ENCODE data around the gene PCF11. TPM values are rescaled to one million over a fixed set of nuclear protein-coding genes. Genes with fewer than 3 reads are reported as not detected.

The PCF11 gene
- total and polyA plus RNA-seq, 2 of the 4 experiments (the other 2 are of a cell fraction) = 19.2 to 26.7 TPM

DNA sequence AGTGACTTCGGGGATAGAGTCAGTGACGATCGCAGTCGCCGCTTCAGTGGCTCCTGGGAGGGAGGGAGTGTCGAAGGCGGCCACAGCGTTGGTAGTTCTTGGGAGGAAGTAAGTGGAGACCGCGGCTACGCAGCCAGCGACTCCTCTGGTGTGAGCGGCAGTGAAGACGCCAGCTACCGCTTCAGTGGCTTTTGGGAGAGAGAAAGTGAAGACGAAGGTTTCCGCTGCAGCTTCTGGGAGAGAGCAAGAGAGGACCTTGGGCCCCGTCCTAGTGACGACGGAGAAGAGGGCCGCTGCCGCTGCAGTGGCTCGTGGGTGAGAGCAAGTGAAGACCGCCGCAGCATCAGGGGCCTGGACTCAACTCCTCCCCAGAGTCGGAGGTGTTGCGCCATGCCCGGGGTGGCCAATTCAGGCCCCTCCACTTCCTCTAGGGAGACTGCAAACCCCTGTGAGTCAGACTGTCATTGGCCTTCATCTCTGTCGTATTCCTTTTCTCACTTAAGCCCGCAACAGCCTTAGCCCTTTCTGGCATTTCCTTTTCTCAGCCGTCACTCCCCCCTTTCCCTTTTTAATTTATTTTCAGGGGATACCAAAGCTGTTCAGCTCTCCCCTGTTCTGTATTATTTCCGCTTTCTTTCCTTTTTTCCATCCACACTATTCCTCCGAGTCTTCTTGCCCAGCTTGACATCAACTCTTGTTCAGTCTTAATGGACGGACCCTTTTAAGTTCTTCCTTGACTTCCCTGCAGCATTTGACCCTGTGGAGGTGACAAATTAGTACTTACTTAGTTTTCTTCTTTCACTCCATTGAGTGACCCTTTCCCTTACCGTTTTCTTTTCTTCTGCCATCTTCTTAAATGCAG lies 37.6 kb downstream of the PCF11 start:
- H2AK9ac ChIP-seq (replicated peaks; ENCODE audit: low read depth, low read length, poor library complexity) = peak overlapping the region; percentile 93
- DNase-seq (peak; percentile 77), ATAC-seq (ENCODE audit: low read depth) (peak; percentile 75)
- H3K27ac ChIP-seq (ENCODE audit: insufficient read depth, low read length) = peak overlapping the region; percentile 64
- peak overlapping the region; percentile 32; the same call in 1 of the 2 replicates for H3K18ac ChIP-seq (ENCODE audit: low read depth, low read length)
- H4K8ac ChIP-seq (ENCODE audit: low read depth in 2 of 2, low read length in 2 of 2) = peak overlapping the region; percentile 22 to 76; a peak in 3 of 4 replicates
- peak overlapping the region; percentile 28; the same call in 1 of the 2 replicates for H4K5ac ChIP-seq (ENCODE audit: low read depth, low read length)
- peak overlapping the region; percentile 23; the same call in 2 of the 3 replicates for H2BK15ac ChIP-seq (ENCODE audit: low read depth, low read length)
- in situ Hi-C loops (cut with MboI; ENCODE audit: low sequenced_read_pairs) = no loop called here
- H3K27me3 ChIP-seq (ENCODE audit: control insufficient read depth, insufficient read depth, low read length) = no peaks in the 10 kb centered on the region
- peak overlapping the region; percentile 47 for H2BK20ac ChIP-seq (ENCODE audit: low read depth, low read length)
- no TSS peak for BruUV-seq (replicated peaks)
- peak overlapping the region; percentile 76 for H3K4me2 ChIP-seq (ENCODE audit: low read depth, low read length)
- H2BK5ac ChIP-seq (ENCODE audit: low read depth, low read length, poor library complexity, severe bottlenecking) = peak overlapping the region; percentile 55
- H3K9me1 ChIP-seq (ENCODE audit: insufficient read depth, low read length) = 0 out of 2 replicates have a peak, but pooled peaks cover 3% of the 10 kb centered on the region
- H3K4ac ChIP-seq (ENCODE audit: low read depth, low read length) = peak overlapping the region; percentile 55
- H4K20me1 ChIP-seq (ENCODE audit: insufficient read depth, low read length) = 0 out of 2 replicates have a peak, but pooled peaks cover 4% of the 10 kb centered on the region
- ChIA-PET CTCF (interaction anchor here (1.0 to 1.2 kb wide), 2 partner anchors 23 to 55 kb away, joined by 3 to 4 read pairs; no protein-coding TSS in a partner anchor), POLR2A (ENCODE audit: unreplicated experiment) (no interaction called here)
- H3K9me3 ChIP-seq (ENCODE audit: control insufficient read depth, insufficient read depth, low read length) = no peaks in the 10 kb centered on the region
- H2BK120ac ChIP-seq (ENCODE audit: low read depth, low read length) = peak overlapping the region; percentile 66
- 2% methylated on average over 25 of the region's 35 CpGs; no CpG with 5 or more reads in 1 of the 2 experiments for WGBS, 2 experiments (ENCODE audit: extremely low coverage in 2 of 2, insufficient read length in 1 of 2)
- peak overlapping the region; percentile 98 for H2AFZ ChIP-seq (replicated peaks; ENCODE audit: low read length, poor library complexity)
- intact Hi-C loops (cut with micrococcal nuclease) = loop anchor here (2.0 to 5.0 kb wide), 3 partner anchors 88 to 628 kb away; partner anchors contain the start of genes DDIAS and PRCP
- peak overlapping the region; percentile 75 for H3K9ac ChIP-seq (ENCODE audit: low read depth, low read length)
- H2AK5ac ChIP-seq (ENCODE audit: low read depth, low read length) = peak overlapping the region; percentile 30
- dilution Hi-C loops (cut with HindIII; ENCODE audit: low sequenced_read_pairs, unreplicated experiment) = no loop called here
- H3K79me1 ChIP-seq (ENCODE audit: low read depth in 1 of 2, low read length in 2 of 2) = peaks cover 20 to 37% of the 10 kb centered on the region in 2 experiments
- peaks cover 6% of the 10 kb centered on the region for H3K4me1 ChIP-seq (ENCODE audit: control insufficient read depth, insufficient read depth, low read length)
- H3K23ac ChIP-seq (ENCODE audit: low read depth, low read length) = peak overlapping the region; percentile 91
- peak overlapping the region; percentile 91 for H3K14ac ChIP-seq (replicated peaks; ENCODE audit: low read depth, low read length)
- H3K4me3 ChIP-seq (ENCODE audit: insufficient read depth, low read depth, low read length) = peak overlapping the region; percentile 85
- peak overlapping the region; percentile 43 for H4K91ac ChIP-seq (ENCODE audit: insufficient read depth, low read depth, low read length)
- peaks cover 7% of the 10 kb centered on the region for H3K36me3 ChIP-seq (ENCODE audit: control insufficient read depth, insufficient read depth, low read length)
- H3K56ac ChIP-seq (ENCODE audit: extremely low read depth, insufficient read depth, low read length) = peak overlapping the region; percentile 86
- TF ChIP-seq, protein P1, sequence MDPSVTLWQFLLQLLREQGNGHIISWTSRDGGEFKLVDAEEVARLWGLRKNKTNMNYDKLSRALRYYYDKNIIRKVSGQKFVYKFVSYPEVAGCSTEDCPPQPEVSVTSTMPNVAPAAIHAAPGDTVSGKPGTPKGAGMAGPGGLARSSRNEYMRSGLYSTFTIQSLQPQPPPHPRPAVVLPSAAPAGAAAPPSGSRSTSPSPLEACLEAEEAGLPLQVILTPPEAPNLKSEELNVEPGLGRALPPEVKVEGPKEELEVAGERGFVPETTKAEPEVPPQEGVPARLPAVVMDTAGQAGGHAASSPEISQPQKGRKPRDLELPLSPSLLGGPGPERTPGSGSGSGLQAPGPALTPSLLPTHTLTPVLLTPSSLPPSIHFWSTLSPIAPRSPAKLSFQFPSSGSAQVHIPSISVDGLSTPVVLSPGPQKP (IDR thresholded peaks at IDR 0.05; ENCODE audit: borderline replicate concordance, low read depth, low read length) = no peak
- TF ChIP-seq POLR2A (IDR thresholded peaks at IDR 0.05; ENCODE audit: low read depth, low read length) (peak; percentile 78), CHD1 (IDR thresholded peaks at IDR 0.05; ENCODE audit: low read depth, low read length) (no peak), RAD21 (IDR thresholded peaks at IDR 0.05; ENCODE audit: low read length) (no peak), MAZ (IDR thresholded peaks at IDR 0.05; ENCODE audit: borderline replicate concordance, low read depth, low read length) (peak; percentile 31; the same call in 1 of the 2 replicates), RCOR1 (IDR thresholded peaks at IDR 0.05; ENCODE audit: insufficient replicate concordance, low read length) (no peak), FOS (IDR thresholded peaks at IDR 0.05; ENCODE audit: low read depth, low read length) (peak; percentile 32; the same call in 1 of the 2 replicates), BHLHE40 (IDR thresholded peaks at IDR 0.05; ENCODE audit: low read depth, low read length) (no peak), MAFK (IDR thresholded peaks at IDR 0.05; ENCODE audit: low read depth, low read length) (no peak), CEBPB (IDR thresholded peaks at IDR 0.05; ENCODE audit: low read depth, low read length) (peak; percentile 98), MXI1 (IDR thresholded peaks at IDR 0.05; ENCODE audit: borderline replicate concordance, low read depth, low read length) (0 out of 2 replicates have a peak, but pooled peaks have one; percentile 15), RFX5 (IDR thresholded peaks at IDR 0.05; ENCODE audit: low read depth, low read length) (no peak), NFE2L2 (IDR thresholded peaks at IDR 0.05; ENCODE audit: low read depth, low read length) (no peak)
- TF ChIP-seq, protein P2, sequence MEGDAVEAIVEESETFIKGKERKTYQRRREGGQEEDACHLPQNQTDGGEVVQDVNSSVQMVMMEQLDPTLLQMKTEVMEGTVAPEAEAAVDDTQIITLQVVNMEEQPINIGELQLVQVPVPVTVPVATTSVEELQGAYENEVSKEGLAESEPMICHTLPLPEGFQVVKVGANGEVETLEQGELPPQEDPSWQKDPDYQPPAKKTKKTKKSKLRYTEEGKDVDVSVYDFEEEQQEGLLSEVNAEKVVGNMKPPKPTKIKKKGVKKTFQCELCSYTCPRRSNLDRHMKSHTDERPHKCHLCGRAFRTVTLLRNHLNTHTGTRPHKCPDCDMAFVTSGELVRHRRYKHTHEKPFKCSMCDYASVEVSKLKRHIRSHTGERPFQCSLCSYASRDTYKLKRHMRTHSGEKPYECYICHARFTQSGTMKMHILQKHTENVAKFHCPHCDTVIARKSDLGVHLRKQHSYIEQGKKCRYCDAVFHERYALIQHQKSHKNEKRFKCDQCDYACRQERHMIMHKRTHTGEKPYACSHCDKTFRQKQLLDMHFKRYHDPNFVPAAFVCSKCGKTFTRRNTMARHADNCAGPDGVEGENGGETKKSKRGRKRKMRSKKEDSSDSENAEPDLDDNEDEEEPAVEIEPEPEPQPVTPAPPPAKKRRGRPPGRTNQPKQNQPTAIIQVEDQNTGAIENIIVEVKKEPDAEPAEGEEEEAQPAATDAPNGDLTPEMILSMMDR (conservative IDR thresholded peaks at IDR 0.05; ENCODE audit: low read depth, low read length) = no peak

Measured in IMR-90 (cell line).